ENCODE data around the gene CA7.

Gene CA7

GRCh38 chr16:66847533-66848067, 3.4 kb downstream of the CA7 start:
- H3K9ac ChIP-seq (ENCODE audit: low read depth, low read length): no peak overlapping the region
- H3K36me3 ChIP-seq (ENCODE audit: insufficient read depth, low read length): no peaks in the 10 kb centered on the region
- peaks cover 65% of the 10 kb centered on the region for H3K27me3 ChIP-seq (ENCODE audit: control insufficient read depth, insufficient read depth, low read length)
- no peak overlapping the region for H3K4me3 ChIP-seq (ENCODE audit: low read length)
- no peak overlapping the region for H3K4me2 ChIP-seq (ENCODE audit: low read length)
- H3K9me3 ChIP-seq (replicated peaks; ENCODE audit: low read length): no peaks in the 10 kb centered on the region
- peaks cover 19% of the 10 kb centered on the region for H3K4me1 ChIP-seq (ENCODE audit: control insufficient read depth, insufficient read depth, low read length)

- Histone ChIP-seq H3K27me3 (ENCODE audit: control insufficient read depth, insufficient read depth, low read length) (peaks cover 65% of the 10 kb centered on the region), H3K36me3 (ENCODE audit: insufficient read depth, low read length) (no peaks in the 10 kb centered on the region), H3K9me3 (replicated peaks; ENCODE audit: low read length) (no peaks in the 10 kb centered on the region), H3K4me2 (ENCODE audit: low read length) (no peak overlapping the region), H3K4me3 (ENCODE audit: low read length) (no peak overlapping the region), H3K9ac (ENCODE audit: low read depth, low read length) (no peak overlapping the region), H3K4me1 (ENCODE audit: control insufficient read depth, insufficient read depth, low read length) (peaks cover 13% of the 10 kb centered on the region)
Observed at GRCh38 chr16:66848172-66848571, 4.0 kb downstream of the CA7 start.

- H3K36me3 ChIP-seq (ENCODE audit: insufficient read depth, low read length): no peaks in the 10 kb centered on the region
- H3K27me3 ChIP-seq (ENCODE audit: control insufficient read depth, insufficient read depth, low read length): peaks cover 66% of the 10 kb centered on the region
- H3K4me1 ChIP-seq (ENCODE audit: control insufficient read depth, insufficient read depth, low read length): peaks cover 12% of the 10 kb centered on the region
- H3K4me3 ChIP-seq (ENCODE audit: low read length): no peak overlapping the region
- H3K4me2 ChIP-seq (ENCODE audit: low read length): no peak overlapping the region
- H3K9me3 ChIP-seq (replicated peaks; ENCODE audit: low read length): no peaks in the 10 kb centered on the region
- no peak overlapping the region for H3K9ac ChIP-seq (ENCODE audit: low read depth, low read length)
Observed at GRCh38 chr16:66849021-66849420, 4.8 kb downstream of the CA7 start.

- peaks cover 65% of the 10 kb centered on the region for H3K27me3 ChIP-seq (ENCODE audit: control insufficient read depth, insufficient read depth, low read length)
Observed at GRCh38 chr16:66849549-66849948, 5.3 kb downstream of the CA7 start.

GRCh38 chr16:66850115-66850815, 6.1 kb downstream of the CA7 start:
- no peak overlapping the region for H3K4me2 ChIP-seq (ENCODE audit: low read length)
- no peaks in the 10 kb centered on the region for H3K9me3 ChIP-seq (replicated peaks; ENCODE audit: low read length)
- H3K4me3 ChIP-seq (ENCODE audit: low read length): no peak overlapping the region
- peaks cover 4% of the 10 kb centered on the region for H3K4me1 ChIP-seq (ENCODE audit: control insufficient read depth, insufficient read depth, low read length)
- no peak overlapping the region for H3K9ac ChIP-seq (ENCODE audit: low read depth, low read length)
- no peaks in the 10 kb centered on the region for H3K36me3 ChIP-seq (ENCODE audit: insufficient read depth, low read length)
- H3K27me3 ChIP-seq (ENCODE audit: control insufficient read depth, insufficient read depth, low read length): peaks cover 62% of the 10 kb centered on the region

More at GRCh38 chr16:66849549-66849948, 5.3 kb downstream of the CA7 start:
- Histone ChIP-seq H3K9me3 (replicated peaks; ENCODE audit: low read length) (no peaks in the 10 kb centered on the region), H3K4me3 (ENCODE audit: low read length) (no peak overlapping the region), H3K4me1 (ENCODE audit: control insufficient read depth, insufficient read depth, low read length) (peaks cover 8% of the 10 kb centered on the region), H3K4me2 (ENCODE audit: low read length) (no peak overlapping the region), H3K9ac (ENCODE audit: low read depth, low read length) (no peak overlapping the region), H3K36me3 (ENCODE audit: insufficient read depth, low read length) (no peaks in the 10 kb centered on the region)

GRCh38 chr16:66851166-66851964, 7.2 kb downstream of the CA7 start:
- Histone ChIP-seq H3K4me2 (ENCODE audit: low read length) (no peak overlapping the region), H3K9me3 (replicated peaks; ENCODE audit: low read length) (no peaks in the 10 kb centered on the region), H3K36me3 (ENCODE audit: insufficient read depth, low read length) (no peaks in the 10 kb centered on the region), H3K27me3 (ENCODE audit: control insufficient read depth, insufficient read depth, low read length) (peaks cover 51% of the 10 kb centered on the region), H3K4me3 (ENCODE audit: low read length) (no peak overlapping the region), H3K4me1 (ENCODE audit: control insufficient read depth, insufficient read depth, low read length) (no peaks in the 10 kb centered on the region), H3K9ac (ENCODE audit: low read depth, low read length) (no peak overlapping the region)

- no peaks in the 10 kb centered on the region for H3K9me3 ChIP-seq (replicated peaks; ENCODE audit: low read length)
- no peaks in the 10 kb centered on the region for H3K36me3 ChIP-seq (ENCODE audit: insufficient read depth, low read length)
- no peak overlapping the region for H3K9ac ChIP-seq (ENCODE audit: low read depth, low read length)
- no peak overlapping the region for H3K4me3 ChIP-seq (ENCODE audit: low read length)
- no peaks in the 10 kb centered on the region for H3K4me1 ChIP-seq (ENCODE audit: control insufficient read depth, insufficient read depth, low read length)
- peaks cover 32% of the 10 kb centered on the region for H3K27me3 ChIP-seq (ENCODE audit: control insufficient read depth, insufficient read depth, low read length)
- no peak overlapping the region for H3K4me2 ChIP-seq (ENCODE audit: low read length)
Observed at GRCh38 chr16:66853261-66854139, 9.3 kb downstream of the CA7 start.

- H3K36me3 ChIP-seq (ENCODE audit: insufficient read depth, low read length): no peaks in the 10 kb centered on the region
- H3K4me3 ChIP-seq (ENCODE audit: low read length): no peak overlapping the region
- no peaks in the 10 kb centered on the region for H3K9me3 ChIP-seq (replicated peaks; ENCODE audit: low read length)
- H3K4me2 ChIP-seq (ENCODE audit: low read length): no peak overlapping the region
- H3K4me1 ChIP-seq (ENCODE audit: control insufficient read depth, insufficient read depth, low read length): peaks cover 3% of the 10 kb centered on the region
- H3K9ac ChIP-seq (ENCODE audit: low read depth, low read length): no peak overlapping the region
- peaks cover 23% of the 10 kb centered on the region for H3K27me3 ChIP-seq (ENCODE audit: control insufficient read depth, insufficient read depth, low read length)
Observed at GRCh38 chr16:66856184-66856730, 12.0 kb downstream of the CA7 start.

GRCh38 chr16:66856801-66857200, 12.6 kb downstream of the CA7 start:
- H3K27me3 ChIP-seq (ENCODE audit: control insufficient read depth, insufficient read depth, low read length): peaks cover 18% of the 10 kb centered on the region
- H3K4me3 ChIP-seq (ENCODE audit: low read length): no peak overlapping the region
- no peak overlapping the region for H3K4me2 ChIP-seq (ENCODE audit: low read length)
- H3K4me1 ChIP-seq (ENCODE audit: control insufficient read depth, insufficient read depth, low read length): peaks cover 3% of the 10 kb centered on the region
- H3K9me3 ChIP-seq (replicated peaks; ENCODE audit: low read length): no peaks in the 10 kb centered on the region
- no peak overlapping the region for H3K9ac ChIP-seq (ENCODE audit: low read depth, low read length)
- H3K36me3 ChIP-seq (ENCODE audit: insufficient read depth, low read length): no peaks in the 10 kb centered on the region

GRCh38 chr16:66857437-66857836, 13.2 kb downstream of the CA7 start:
- H3K4me1 ChIP-seq (ENCODE audit: control insufficient read depth, insufficient read depth, low read length): peaks cover 3% of the 10 kb centered on the region
- H3K4me3 ChIP-seq (ENCODE audit: low read length): no peak overlapping the region
- no peaks in the 10 kb centered on the region for H3K36me3 ChIP-seq (ENCODE audit: insufficient read depth, low read length)
- H3K4me2 ChIP-seq (ENCODE audit: low read length): no peak overlapping the region
- no peak overlapping the region for H3K9ac ChIP-seq (ENCODE audit: low read depth, low read length)
- peaks cover 17% of the 10 kb centered on the region for H3K27me3 ChIP-seq (ENCODE audit: control insufficient read depth, insufficient read depth, low read length)
- H3K9me3 ChIP-seq (replicated peaks; ENCODE audit: low read length): no peaks in the 10 kb centered on the region
